Measurements from ENCODE around the gene ADGRG7.

ADGRG7 gene

DNA sequence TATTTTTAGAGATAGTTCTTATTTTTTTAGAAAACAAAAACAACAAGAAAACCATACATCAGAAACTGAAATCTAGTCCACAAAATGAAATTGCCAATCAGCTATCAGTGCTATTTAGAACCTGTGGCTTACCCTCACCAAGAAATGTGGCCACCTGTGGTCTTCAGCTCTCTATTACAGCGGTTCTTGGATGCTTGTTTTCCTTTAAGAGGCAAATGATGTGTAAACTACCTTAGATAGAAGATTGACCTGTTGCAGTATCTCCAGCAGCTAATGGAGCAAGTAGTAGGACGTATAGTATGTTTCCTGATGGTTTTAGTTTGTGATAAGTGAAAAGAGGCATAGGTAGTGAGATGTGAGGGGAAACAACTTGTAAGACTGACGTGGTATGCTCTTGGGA is 121.1 kb downstream of the ADGRG7 start:
- peak overlapping the region; percentile 52 for H3K4me2 ChIP-seq (ENCODE audit: low read depth, low read length)
- TF ChIP-seq, protein P1, sequence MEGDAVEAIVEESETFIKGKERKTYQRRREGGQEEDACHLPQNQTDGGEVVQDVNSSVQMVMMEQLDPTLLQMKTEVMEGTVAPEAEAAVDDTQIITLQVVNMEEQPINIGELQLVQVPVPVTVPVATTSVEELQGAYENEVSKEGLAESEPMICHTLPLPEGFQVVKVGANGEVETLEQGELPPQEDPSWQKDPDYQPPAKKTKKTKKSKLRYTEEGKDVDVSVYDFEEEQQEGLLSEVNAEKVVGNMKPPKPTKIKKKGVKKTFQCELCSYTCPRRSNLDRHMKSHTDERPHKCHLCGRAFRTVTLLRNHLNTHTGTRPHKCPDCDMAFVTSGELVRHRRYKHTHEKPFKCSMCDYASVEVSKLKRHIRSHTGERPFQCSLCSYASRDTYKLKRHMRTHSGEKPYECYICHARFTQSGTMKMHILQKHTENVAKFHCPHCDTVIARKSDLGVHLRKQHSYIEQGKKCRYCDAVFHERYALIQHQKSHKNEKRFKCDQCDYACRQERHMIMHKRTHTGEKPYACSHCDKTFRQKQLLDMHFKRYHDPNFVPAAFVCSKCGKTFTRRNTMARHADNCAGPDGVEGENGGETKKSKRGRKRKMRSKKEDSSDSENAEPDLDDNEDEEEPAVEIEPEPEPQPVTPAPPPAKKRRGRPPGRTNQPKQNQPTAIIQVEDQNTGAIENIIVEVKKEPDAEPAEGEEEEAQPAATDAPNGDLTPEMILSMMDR (IDR thresholded peaks at IDR 0.05; ENCODE audit: low read length), result no peak
- no peaks in the 10 kb centered on the region for H3K9me2 ChIP-seq (replicated peaks; ENCODE audit: insufficient read depth, low read length)
- H3K9me3 ChIP-seq (replicated peaks; ENCODE audit: insufficient read depth, low read length), result no peaks in the 10 kb centered on the region
- H3K79me2 ChIP-seq (ENCODE audit: low read length), result peaks cover 79% of the 10 kb centered on the region
- no peak overlapping the region for H3K9ac ChIP-seq (ENCODE audit: low read length)
- peak overlapping the region; percentile 58; the same call in 1 of the 2 replicates for H3K27ac ChIP-seq (ENCODE audit: low read length)
- peaks cover 54% of the 10 kb centered on the region for H3K4me1 ChIP-seq (ENCODE audit: low read length)
- peak; percentile 82 for DNase-seq
- H3K27me3 ChIP-seq (replicated peaks; ENCODE audit: insufficient read depth, low read length), result no peaks in the 10 kb centered on the region
- H2AFZ ChIP-seq (ENCODE audit: low read length), result no peak overlapping the region
- peaks cover 20% of the 10 kb centered on the region for H3K36me3 ChIP-seq (replicated peaks; ENCODE audit: insufficient read depth, low read length)
- H3K4me3 ChIP-seq (ENCODE audit: low read length), result peak overlapping the region; percentile 21; the same call in 1 of the 2 replicates
- no peaks in the 10 kb centered on the region for H4K20me1 ChIP-seq (ENCODE audit: insufficient read depth, low read length)
- H3F3A ChIP-seq (ENCODE audit: insufficient read depth, low read length), result peaks cover 21% of the 10 kb centered on the region

DNA sequence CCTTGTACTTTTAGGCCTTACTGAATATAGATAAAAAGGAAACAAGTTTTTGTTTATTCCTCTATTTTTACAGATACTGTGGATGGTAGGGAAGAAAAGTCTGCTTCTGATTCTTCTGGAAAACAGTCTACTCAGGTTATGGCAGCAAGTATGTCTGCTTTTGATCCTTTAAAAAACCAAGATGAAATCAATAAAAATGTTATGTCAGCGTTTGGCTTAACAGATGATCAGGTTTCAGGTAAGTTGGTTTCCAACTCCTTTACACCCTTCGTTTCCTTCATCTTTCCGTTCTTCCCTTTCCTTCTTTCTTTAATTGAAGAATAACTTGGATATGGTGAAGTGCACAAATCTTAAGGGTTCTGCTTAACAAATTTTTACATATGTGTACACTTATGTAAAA is 123.0 kb downstream of the ADGRG7 start:
- Histone ChIP-seq H3K27me3 (replicated peaks; ENCODE audit: insufficient read depth, low read length) (no peaks in the 10 kb centered on the region), H2AFZ (ENCODE audit: low read length) (no peak overlapping the region), H3K27ac (ENCODE audit: low read length) (no peak overlapping the region), H3K9me3 (replicated peaks; ENCODE audit: insufficient read depth, low read length) (no peaks in the 10 kb centered on the region), H3K4me3 (ENCODE audit: low read length) (no peak overlapping the region), H3K79me2 (ENCODE audit: low read length) (peaks cover 72% of the 10 kb centered on the region), H3K36me3 (replicated peaks; ENCODE audit: insufficient read depth, low read length) (peaks cover 22% of the 10 kb centered on the region), H3K4me1 (ENCODE audit: low read length) (peaks cover 58% of the 10 kb centered on the region), H3K9me2 (replicated peaks; ENCODE audit: insufficient read depth, low read length) (no peaks in the 10 kb centered on the region), H3K9ac (ENCODE audit: low read length) (no peak overlapping the region), H3K4me2 (ENCODE audit: low read depth, low read length) (no peak overlapping the region), H3F3A (ENCODE audit: insufficient read depth, low read length) (peaks cover 21% of the 10 kb centered on the region), H4K20me1 (ENCODE audit: insufficient read depth, low read length) (no peaks in the 10 kb centered on the region)
- DNase-seq, result no peak
- no peak for TF ChIP-seq EZH2 (optimal IDR thresholded peaks at IDR 0.05; ENCODE audit: low read depth, low read length)
- TF ChIP-seq, protein P1 (IDR thresholded peaks at IDR 0.05; ENCODE audit: low read length), result no peak
- no peak for TF ChIP-seq EZH2phosphoT487 (IDR thresholded peaks at IDR 0.05; ENCODE audit: low read length)

DNA sequence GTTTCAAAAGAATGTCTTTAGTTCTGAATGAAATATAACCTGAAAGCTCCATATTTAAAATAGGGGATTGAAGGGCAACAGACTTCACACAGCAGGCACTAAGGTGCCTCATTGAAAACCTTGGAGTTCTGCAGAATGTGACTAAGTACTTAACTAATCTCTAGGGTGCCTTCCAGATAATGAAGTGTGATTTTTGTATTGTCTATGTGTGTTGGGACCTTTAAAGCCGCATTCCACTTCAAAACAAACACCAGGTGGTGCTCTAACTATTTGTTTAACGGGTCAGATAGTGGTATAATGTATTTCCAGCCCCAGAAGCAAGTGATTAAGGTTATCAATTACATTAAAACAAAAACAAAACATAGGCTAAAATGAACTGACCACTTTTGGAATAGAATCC is 127.9 kb downstream of the ADGRG7 start:
- H3F3A ChIP-seq (ENCODE audit: insufficient read depth, low read length), result peaks cover 4% of the 10 kb centered on the region; the same call in 1 of the 2 replicates
- no peak overlapping the region for H2AFZ ChIP-seq (ENCODE audit: low read length)
- H3K27me3 ChIP-seq (replicated peaks; ENCODE audit: insufficient read depth, low read length), result no peaks in the 10 kb centered on the region
- H4K20me1 ChIP-seq (ENCODE audit: insufficient read depth, low read length), result no peaks in the 10 kb centered on the region
- peaks cover 66% of the 10 kb centered on the region for H3K79me2 ChIP-seq (ENCODE audit: low read length)
- no peaks in the 10 kb centered on the region for H3K9me3 ChIP-seq (replicated peaks; ENCODE audit: insufficient read depth, low read length)
- H3K4me3 ChIP-seq (ENCODE audit: low read length), result no peak overlapping the region
- no peak for TF ChIP-seq EZH2phosphoT487 (IDR thresholded peaks at IDR 0.05; ENCODE audit: low read length)
- TF ChIP-seq, protein P1 (IDR thresholded peaks at IDR 0.05; ENCODE audit: low read length), result peak; percentile 47
- TF ChIP-seq EZH2 (optimal IDR thresholded peaks at IDR 0.05; ENCODE audit: low read depth, low read length), result no peak
- H3K36me3 ChIP-seq (replicated peaks; ENCODE audit: insufficient read depth, low read length), result peaks cover 29% of the 10 kb centered on the region
- H3K9ac ChIP-seq (ENCODE audit: low read length), result no peak overlapping the region
- no peaks in the 10 kb centered on the region for H3K9me2 ChIP-seq (replicated peaks; ENCODE audit: insufficient read depth, low read length)
- no peak overlapping the region for H3K27ac ChIP-seq (ENCODE audit: low read length)
- peaks cover 32% of the 10 kb centered on the region for H3K4me1 ChIP-seq (ENCODE audit: low read length)
- peak; percentile 38 for DNase-seq
- H3K4me2 ChIP-seq (ENCODE audit: low read depth, low read length), result no peak overlapping the region

All from MM.1S (cell line).